ENCODE results near the gene IGBP1.
"Not testable (repeated sequence)": the region's sequence is repeated elsewhere in the genome, so short reads cannot be mapped to it uniquely, and the experiment has no call there.

IGBP1 gene

GRCh38 chrX:70208479-70208878 lies 75.2 kb downstream of the IGBP1 start:
- H3K4me3 ChIP-seq (ENCODE audit: low read depth, low read length): no peak overlapping the region
- no peak for TF ChIP-seq POLR2A (IDR thresholded peaks at IDR 0.05; ENCODE audit: extremely low read depth, insufficient read length)
- no peak for TF ChIP-seq CTCF (IDR thresholded peaks at IDR 0.05; ENCODE audit: low read depth, low read length)
- no peak for TF ChIP-seq MAX (IDR thresholded peaks at IDR 0.05; ENCODE audit: low read depth, low read length)
- TF ChIP-seq MYC (IDR thresholded peaks at IDR 0.05; ENCODE audit: low read depth, low read length): no peak
- no peak for DNase-seq (ENCODE audit: low read depth)

- H3K4me3 ChIP-seq (ENCODE audit: low read depth, low read length): not testable (repeated sequence)
- DNase-seq (ENCODE audit: low read depth): peak; percentile 3
Observed at GRCh38 chrX:70209570-70209969, 76.3 kb downstream of the IGBP1 start.

Measured in NB4 (cell line).